ENCODE data around the gene ISYNA1. TPM values are rescaled to one million over a fixed set of nuclear protein-coding genes. Genes with fewer than 3 reads are reported as not detected.

The ISYNA1 gene
- total RNA-seq, 1 donor from 2014 or later, result 30.6 TPM

DNA sequence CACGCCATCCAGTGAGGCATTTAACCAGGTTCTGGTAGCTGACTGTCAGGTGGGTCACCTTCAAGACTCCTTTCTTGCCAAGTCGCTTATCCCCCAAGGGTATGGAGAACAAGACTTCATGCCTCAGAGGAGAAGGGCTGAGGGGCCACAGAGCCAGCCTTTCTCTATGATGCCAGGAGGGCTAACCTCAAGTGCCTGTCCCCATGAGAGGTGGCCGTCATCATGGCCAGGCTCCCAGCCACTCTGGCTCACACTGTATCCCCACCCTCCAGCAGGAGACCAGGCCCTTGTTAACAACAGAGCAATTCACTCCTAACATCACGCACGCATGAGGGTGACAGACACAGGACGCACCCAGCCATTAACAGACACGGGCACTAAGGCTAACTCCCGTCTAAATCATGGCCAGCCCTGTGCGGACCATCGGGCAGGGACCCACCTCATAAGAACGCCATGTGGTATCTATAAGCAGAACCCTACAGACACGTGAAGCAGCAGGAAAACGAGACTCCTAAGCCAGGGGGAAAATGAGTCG lies 38.6 kb upstream of the ISYNA1 start:
- Histone ChIP-seq H3K27me3 (ENCODE audit: low read depth) (no peaks in the 10 kb centered on the region), H3K36me3 (peaks cover 9% of the 10 kb centered on the region), H3K27ac (no peak overlapping the region), H3K9me3 (no peaks in the 10 kb centered on the region), H3K4me3 (no peak overlapping the region), H3K4me1 (peaks cover 86% of the 10 kb centered on the region)
- no peak for DNase-seq
- TF ChIP-seq, protein P1, sequence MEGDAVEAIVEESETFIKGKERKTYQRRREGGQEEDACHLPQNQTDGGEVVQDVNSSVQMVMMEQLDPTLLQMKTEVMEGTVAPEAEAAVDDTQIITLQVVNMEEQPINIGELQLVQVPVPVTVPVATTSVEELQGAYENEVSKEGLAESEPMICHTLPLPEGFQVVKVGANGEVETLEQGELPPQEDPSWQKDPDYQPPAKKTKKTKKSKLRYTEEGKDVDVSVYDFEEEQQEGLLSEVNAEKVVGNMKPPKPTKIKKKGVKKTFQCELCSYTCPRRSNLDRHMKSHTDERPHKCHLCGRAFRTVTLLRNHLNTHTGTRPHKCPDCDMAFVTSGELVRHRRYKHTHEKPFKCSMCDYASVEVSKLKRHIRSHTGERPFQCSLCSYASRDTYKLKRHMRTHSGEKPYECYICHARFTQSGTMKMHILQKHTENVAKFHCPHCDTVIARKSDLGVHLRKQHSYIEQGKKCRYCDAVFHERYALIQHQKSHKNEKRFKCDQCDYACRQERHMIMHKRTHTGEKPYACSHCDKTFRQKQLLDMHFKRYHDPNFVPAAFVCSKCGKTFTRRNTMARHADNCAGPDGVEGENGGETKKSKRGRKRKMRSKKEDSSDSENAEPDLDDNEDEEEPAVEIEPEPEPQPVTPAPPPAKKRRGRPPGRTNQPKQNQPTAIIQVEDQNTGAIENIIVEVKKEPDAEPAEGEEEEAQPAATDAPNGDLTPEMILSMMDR (IDR thresholded peaks at IDR 0.05), result no peak
- ATAC-seq, result no peak
- intact Hi-C loops (cut with DNase I), result no loop called here

DNA sequence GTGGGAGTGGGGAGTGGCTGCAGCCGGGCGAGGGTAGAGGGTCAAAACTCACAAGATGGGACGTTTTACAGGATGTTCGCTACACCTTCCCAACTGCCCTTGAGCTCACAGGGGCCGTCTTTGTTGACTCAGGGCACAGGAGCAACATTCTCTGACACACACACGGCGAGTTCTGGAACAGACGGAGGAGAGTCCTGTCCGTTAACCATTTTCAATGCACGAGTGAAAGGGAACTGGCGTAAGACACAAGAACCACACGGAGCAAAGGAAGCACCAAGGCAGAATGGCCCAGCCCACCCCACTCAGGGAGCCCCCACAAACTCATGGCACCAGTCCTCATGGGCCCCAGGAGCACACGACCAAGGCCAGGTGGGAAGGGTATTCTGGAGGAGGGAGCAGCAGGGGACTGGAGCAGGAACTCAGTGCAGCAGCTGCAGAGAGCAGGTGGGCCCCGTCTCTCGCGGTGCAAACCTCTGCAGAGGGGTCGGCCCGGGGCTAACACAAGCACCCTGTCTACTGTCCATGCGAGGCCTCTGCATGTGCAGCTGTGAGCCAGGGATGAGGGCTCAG lies 37.9 kb upstream of the ISYNA1 start:
- Histone ChIP-seq H3K9me3 (no peaks in the 10 kb centered on the region), H3K27me3 (ENCODE audit: low read depth) (no peaks in the 10 kb centered on the region), H3K4me3 (no peak overlapping the region), H3K4me1 (peaks cover 80% of the 10 kb centered on the region), H3K27ac (no peak overlapping the region), H3K36me3 (peaks cover 16% of the 10 kb centered on the region)
- DNase-seq, result no peak
- intact Hi-C loops (cut with DNase I), result no loop called here
- ATAC-seq, result no peak
- TF ChIP-seq, protein P1 (IDR thresholded peaks at IDR 0.05), result no peak

DNA sequence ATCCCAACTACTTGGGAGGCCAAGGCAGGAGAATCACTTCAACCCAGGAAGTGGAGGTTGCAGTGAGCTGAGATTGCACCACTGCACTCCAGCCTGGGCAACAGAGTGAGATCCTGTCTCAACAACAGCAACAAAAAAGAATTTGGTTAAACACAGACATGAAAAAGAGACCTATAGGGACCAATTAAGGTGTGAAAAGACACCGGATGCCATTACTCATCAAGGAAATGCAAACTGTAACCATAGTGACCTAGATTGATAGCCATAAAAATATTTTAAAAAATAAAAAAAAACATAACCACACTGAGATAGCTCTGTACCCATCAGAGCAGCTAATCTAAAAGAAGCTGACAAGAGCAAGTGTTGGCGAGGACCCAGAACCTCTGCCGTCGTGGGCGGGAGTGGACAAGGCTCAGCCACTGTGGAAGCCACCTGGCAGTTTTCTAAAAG lies 37.1 kb upstream of the ISYNA1 start:
- Histone ChIP-seq H3K27ac (no peak overlapping the region), H3K4me3 (no peak overlapping the region), H3K27me3 (ENCODE audit: low read depth) (no peaks in the 10 kb centered on the region), H3K9me3 (no peaks in the 10 kb centered on the region), H3K36me3 (peaks cover 24% of the 10 kb centered on the region), H3K4me1 (peaks cover 80% of the 10 kb centered on the region)
- intact Hi-C loops (cut with DNase I), result no loop called here
- ATAC-seq (no peak), DNase-seq (no peak)
- TF ChIP-seq, protein P1 (IDR thresholded peaks at IDR 0.05), result no peak

DNA sequence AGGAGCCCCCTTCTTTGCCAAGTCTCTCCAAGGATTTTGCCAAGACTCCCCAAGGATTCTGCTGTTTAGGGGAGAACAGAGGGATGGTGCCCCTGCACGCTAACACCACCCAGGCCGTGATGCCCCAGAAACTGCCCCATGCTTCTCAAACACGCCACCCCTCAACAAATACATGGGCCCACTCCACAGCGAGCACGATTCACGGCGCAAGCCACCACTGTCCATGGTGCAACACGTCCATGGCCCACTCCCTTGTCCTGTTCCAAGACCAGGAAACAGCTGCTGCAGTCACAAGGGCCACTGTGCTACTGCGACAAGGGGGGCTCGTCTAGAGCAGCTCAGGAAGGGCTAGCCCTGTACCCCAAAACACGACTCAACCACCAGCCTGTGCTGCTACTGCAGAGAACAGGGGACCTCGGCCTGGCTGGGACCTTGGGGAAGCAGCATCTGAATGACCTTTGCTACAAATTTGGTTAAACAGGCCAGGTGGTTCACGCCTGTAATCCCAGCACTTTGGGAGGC lies 36.5 kb upstream of the ISYNA1 start:
- intact Hi-C loops (cut with DNase I), result no loop called here
- TF ChIP-seq, protein P1 (IDR thresholded peaks at IDR 0.05), result no peak
- ATAC-seq (no peak), DNase-seq (no peak)
- H3K27ac ChIP-seq, result peak overlapping the region; percentile 58
- H3K36me3 ChIP-seq, result peaks cover 25% of the 10 kb centered on the region
- no peak overlapping the region for H3K4me3 ChIP-seq
- H3K9me3 ChIP-seq, result no peaks in the 10 kb centered on the region
- peaks cover 80% of the 10 kb centered on the region for H3K4me1 ChIP-seq
- H3K27me3 ChIP-seq (ENCODE audit: low read depth), result no peaks in the 10 kb centered on the region

DNA sequence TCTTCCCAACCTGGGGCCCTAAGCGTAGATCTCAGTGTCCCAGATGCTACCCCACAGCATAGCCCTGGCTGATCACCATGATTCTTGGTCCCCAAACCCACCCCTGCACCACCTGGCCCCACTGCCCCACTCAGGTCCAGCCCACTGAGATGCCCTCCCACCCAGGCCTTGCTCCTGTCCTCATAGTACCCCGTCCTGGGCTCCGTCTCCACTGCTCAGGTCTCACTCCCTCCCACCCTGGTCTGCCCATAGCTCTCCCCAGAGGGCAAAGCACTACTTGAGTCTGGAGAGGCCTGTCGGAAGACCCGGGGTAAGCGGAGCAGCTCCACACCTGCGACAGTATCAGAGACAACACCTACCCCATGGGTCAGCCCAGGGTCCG lies 35.8 kb upstream of the ISYNA1 start:
- H3K27ac ChIP-seq, result peak overlapping the region; percentile 58
- TF ChIP-seq, protein P1 (IDR thresholded peaks at IDR 0.05), result no peak
- intact Hi-C loops (cut with DNase I), result no loop called here

More for the DNA sequence above, 35.8 kb upstream of the ISYNA1 start:
- Histone ChIP-seq H3K27me3 (ENCODE audit: low read depth) (no peaks in the 10 kb centered on the region), H3K36me3 (peaks cover 25% of the 10 kb centered on the region), H3K4me1 (peaks cover 74% of the 10 kb centered on the region), H3K9me3 (no peaks in the 10 kb centered on the region), H3K4me3 (no peak overlapping the region)
- DNase-seq, result no peak
- no peak for ATAC-seq

All from lower lobe of right lung (tissue), 2 donors.